Body of pancreas (tissue), 4 donors: Measurements from ENCODE around the gene EFCAB11.
"Not testable (repeated sequence)": the region's sequence is repeated elsewhere in the genome, so short reads cannot be mapped to it uniquely, and the experiment has no call there.

ENCODE experiments used
- POLR2A ChIP-seq, 3 donors: fragments of 450-650 bp; IDR thresholded peaks; one replicate each; pipeline ENCODE4 v1.6.1; 2016; ENCODE audit warnings: antibody characterized with exemption in 3 of 3, mild to moderate bottlenecking in 2 of 3
- TF ChIP-seq, protein P1 (sequence below), 7 experiments: fragments of 450-650 bp in 4 of 7; fragments of 200-600 bp in 3 of 7; sonication (generic) in 3 of 7; IDR thresholded peaks; one replicate each; pipeline ENCODE4 v1.5.1; 2016 to 2019; ENCODE audit warnings: antibody characterized with exemption in 7 of 7

DNA sequence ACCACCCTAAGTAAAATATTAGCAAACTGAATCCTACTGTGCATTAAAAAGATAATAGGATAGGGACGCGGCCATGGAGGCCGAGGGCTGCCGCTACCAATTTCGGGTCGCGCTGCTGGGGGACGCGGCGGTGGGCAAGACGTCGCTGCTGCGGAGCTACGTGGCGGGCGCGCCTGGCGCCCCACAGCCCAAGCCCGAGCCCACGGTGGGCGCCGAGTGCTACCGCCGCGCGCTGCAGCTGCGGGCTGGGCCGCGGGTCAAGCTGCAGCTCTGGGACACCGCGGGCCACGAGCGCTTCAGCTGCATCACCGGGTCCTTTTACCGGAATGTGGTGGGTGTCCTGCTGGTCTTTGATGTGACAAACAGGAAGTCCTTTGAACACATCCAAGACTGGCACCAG, 62.8 kb downstream of the EFCAB11 start:
- TF ChIP-seq, protein P1, sequence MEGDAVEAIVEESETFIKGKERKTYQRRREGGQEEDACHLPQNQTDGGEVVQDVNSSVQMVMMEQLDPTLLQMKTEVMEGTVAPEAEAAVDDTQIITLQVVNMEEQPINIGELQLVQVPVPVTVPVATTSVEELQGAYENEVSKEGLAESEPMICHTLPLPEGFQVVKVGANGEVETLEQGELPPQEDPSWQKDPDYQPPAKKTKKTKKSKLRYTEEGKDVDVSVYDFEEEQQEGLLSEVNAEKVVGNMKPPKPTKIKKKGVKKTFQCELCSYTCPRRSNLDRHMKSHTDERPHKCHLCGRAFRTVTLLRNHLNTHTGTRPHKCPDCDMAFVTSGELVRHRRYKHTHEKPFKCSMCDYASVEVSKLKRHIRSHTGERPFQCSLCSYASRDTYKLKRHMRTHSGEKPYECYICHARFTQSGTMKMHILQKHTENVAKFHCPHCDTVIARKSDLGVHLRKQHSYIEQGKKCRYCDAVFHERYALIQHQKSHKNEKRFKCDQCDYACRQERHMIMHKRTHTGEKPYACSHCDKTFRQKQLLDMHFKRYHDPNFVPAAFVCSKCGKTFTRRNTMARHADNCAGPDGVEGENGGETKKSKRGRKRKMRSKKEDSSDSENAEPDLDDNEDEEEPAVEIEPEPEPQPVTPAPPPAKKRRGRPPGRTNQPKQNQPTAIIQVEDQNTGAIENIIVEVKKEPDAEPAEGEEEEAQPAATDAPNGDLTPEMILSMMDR (IDR thresholded peaks at IDR 0.05), result not testable (repeated sequence)
- not testable (repeated sequence) for TF ChIP-seq POLR2A (IDR thresholded peaks at IDR 0.05)
